Ovary (tissue), 9 donors: ENCODE data around the gene SDK1. TPM values are rescaled to one million over a fixed set of nuclear protein-coding genes. Genes with fewer than 3 reads are reported as not detected.

Source experiments
- DNase-seq, 5 donors: peaks; one replicate each; pipeline ENCODE4 v3.0.0-alpha.2; 2019 to 2020
- H3K27ac ChIP-seq, 2 donors: fragments of 200-600 bp; one replicate each; pipeline versions ENCODE4 v1.5.1 to v1.8.0; 2019 to 2022
- H3K27me3 ChIP-seq: fragments of 200-600 bp; one replicate; pipeline ENCODE4 v1.8.0; 2022
- H3K36me3 ChIP-seq: fragments of 200-600 bp; sonication (generic); one replicate; pipeline ENCODE4 v1.5.1; 2019
- H3K4me1 ChIP-seq: one replicate; pipeline ENCODE4 v1.8.1; 2013; ENCODE audit warnings: mild to moderate bottlenecking, moderate library complexity; ENCODE audit not compliant: insufficient read depth
- H3K4me3 ChIP-seq: fragments of 200-600 bp; sonication (generic); one replicate; pipeline ENCODE4 v1.5.1; 2017
- H3K9me3 ChIP-seq, 2 donors: fragments of 200-600 bp in 1 of 2; sonication (generic) in 1 of 2; one replicate each; pipeline versions ENCODE4 v1.5.1 to v1.8.1; 2013 to 2019; ENCODE audit warnings: mild to moderate bottlenecking in 1 of 2, moderate library complexity in 1 of 2
- EP300 ChIP-seq: sonication (generic); formaldehyde crosslinking; IDR thresholded peaks from one replicate; pipeline ENCODE4 v1.6.1; 2017; ENCODE audit warnings: antibody characterized with exemption
- POLR2A ChIP-seq: fragments of 450-650 bp; IDR thresholded peaks from one replicate; pipeline ENCODE4 v1.6.1; 2017; ENCODE audit warnings: antibody characterized with exemption, mild to moderate bottlenecking, moderate library complexity
- WGBS, 3 donors: extraction: QIAGEN DNeasy Blood & Tissue Kit in 1 of 3; methylation state at CpG; one replicate each; pipeline versions ENCODE4 v1.1.5 to v1.1.7; 2013 to 2017; 5-methylcytosine and 5-hydroxymethylcytosine counted together
- intact Hi-C, 4 donors: fragments of 100-400 bp; cut with DNase I; formaldehyde crosslinking; loops; one replicate each; pipeline versions ENCODE4 v1.11.0 to v1.15.1; 2022 to 2023
- polyA plus RNA-seq, 2 donors: library from polyadenylated mRNA; stranded (reverse); fragments of 200-250 nt in 1 of 2; fragments of 350-450 nt in 1 of 2; fragmentation: Illumina TruSeq in 1 of 2; extraction: RNeasy Lipid Tissue Mini Kit (QIAGEN cat#74804) in 1 of 2; gene quantifications; one replicate each; pipeline ENCODE4 v1.2.3, GENCODE V29; 2013 to 2014
- total RNA-seq, 7 donors: library from RNA; depleted of rRNA in 2 of 7; stranded (reverse); fragments of >200 nt in 2 of 7; fragmentation: NEBNext Ultra II Directional in 3 of 7; extraction: Animal tissue kit (Norgen Biotek cat#: 25700) in 3 of 7; gene quantifications; one replicate each; pipeline versions ENCODE4 v1.1.0 to v1.2.4, GENCODE V29; 2016 to 2023
- TF ChIP-seq, protein P1 (sequence below), 3 donors: fragments of 450-650 bp in 2 of 3; fragments of 200-600 bp in 1 of 3; IDR thresholded peaks; one replicate each; pipeline versions ENCODE4 v1.5.1 to v1.8.0; 2016 to 2022; ENCODE audit warnings: antibody characterized with exemption in 3 of 3, mild to moderate bottlenecking in 1 of 3
- donor health status: DM: no; HTN: no; CAD: no; lungs with moderate emphysema.
- donor health status: DM: no; HTN: no; CAD: no.
- donor health status: Bipolar disorder and iron deficiency.
- donor health status: DM: yes; HTN: yes; CAD: no.
- donor health status: DM: no; HTN: no; CAD: no.
- donor health status: DM: yes; HTN: yes; CAD: no.

SDK1 gene
- total and polyA plus RNA-seq, 9 donors = 1.2 to 13.3 (median 4.4) TPM

DNA sequence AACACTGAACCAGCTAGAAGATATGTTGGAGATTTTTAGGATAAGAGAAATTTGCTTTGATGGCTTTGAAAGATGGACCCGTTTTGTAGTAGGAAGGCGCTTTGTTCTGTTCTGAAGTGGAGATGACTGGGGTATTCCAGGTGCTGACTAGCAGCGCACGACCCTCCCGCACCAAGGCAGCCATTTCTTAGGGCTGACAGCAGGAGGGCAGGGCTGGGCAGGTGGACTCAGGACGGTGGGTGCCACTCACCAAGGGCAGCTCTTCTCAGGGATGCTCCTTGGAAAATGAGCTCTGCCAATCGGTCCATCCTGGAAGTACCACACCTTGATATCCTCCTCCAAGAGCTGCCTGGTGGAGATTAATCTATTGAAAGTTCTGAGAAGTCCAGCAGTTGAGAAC lies 917.4 kb downstream of the SDK1 start:
- no peak overlapping the region for H3K27ac ChIP-seq
- no peak for DNase-seq
- no peaks in the 10 kb centered on the region for H3K36me3 ChIP-seq
- no peak for TF ChIP-seq POLR2A
- TF ChIP-seq EP300 = no peak
- TF ChIP-seq, protein P1, sequence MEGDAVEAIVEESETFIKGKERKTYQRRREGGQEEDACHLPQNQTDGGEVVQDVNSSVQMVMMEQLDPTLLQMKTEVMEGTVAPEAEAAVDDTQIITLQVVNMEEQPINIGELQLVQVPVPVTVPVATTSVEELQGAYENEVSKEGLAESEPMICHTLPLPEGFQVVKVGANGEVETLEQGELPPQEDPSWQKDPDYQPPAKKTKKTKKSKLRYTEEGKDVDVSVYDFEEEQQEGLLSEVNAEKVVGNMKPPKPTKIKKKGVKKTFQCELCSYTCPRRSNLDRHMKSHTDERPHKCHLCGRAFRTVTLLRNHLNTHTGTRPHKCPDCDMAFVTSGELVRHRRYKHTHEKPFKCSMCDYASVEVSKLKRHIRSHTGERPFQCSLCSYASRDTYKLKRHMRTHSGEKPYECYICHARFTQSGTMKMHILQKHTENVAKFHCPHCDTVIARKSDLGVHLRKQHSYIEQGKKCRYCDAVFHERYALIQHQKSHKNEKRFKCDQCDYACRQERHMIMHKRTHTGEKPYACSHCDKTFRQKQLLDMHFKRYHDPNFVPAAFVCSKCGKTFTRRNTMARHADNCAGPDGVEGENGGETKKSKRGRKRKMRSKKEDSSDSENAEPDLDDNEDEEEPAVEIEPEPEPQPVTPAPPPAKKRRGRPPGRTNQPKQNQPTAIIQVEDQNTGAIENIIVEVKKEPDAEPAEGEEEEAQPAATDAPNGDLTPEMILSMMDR (IDR thresholded peaks at IDR 0.05) = no peak
- peaks cover 4% of the 10 kb centered on the region for H3K4me1 ChIP-seq
- no peaks in the 10 kb centered on the region for H3K27me3 ChIP-seq
- intact Hi-C loops = no loop called here
- no peaks in the 10 kb centered on the region for H3K9me3 ChIP-seq
- 93 to 96% (median 95%) methylated on average over 7 of the region's 7 CpGs for WGBS, 3 donors
- H3K4me3 ChIP-seq = no peak overlapping the region

DNA sequence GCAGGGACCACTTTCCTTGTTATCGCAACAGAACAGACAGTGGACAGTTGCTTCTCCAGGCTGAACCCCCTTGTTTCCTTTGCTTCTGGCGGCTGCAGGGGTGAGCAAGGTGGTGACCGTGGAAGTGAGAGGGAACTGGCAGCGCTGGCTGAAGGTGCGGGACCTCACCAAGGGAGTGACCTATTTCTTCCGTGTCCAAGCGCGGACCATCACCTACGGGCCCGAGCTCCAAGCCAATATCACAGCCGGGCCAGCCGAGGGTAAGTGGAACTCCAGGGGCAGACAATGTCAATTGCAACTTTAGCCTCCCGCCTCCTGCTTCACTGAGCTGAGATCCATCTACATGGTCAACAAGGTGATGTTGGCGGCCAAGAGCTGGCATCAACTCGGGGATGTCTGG lies 919.0 kb downstream of the SDK1 start:
- no peaks in the 10 kb centered on the region for H3K27me3 ChIP-seq
- H3K4me3 ChIP-seq = no peak overlapping the region
- no peak overlapping the region for H3K27ac ChIP-seq
- no peaks in the 10 kb centered on the region for H3K9me3 ChIP-seq
- H3K4me1 ChIP-seq = peaks cover 4% of the 10 kb centered on the region
- WGBS, 3 donors = 86 to 95% (median 91%) methylated on average over 15 of the region's 15 CpGs
- intact Hi-C loops = no loop called here
- DNase-seq = no peak
- H3K36me3 ChIP-seq = no peaks in the 10 kb centered on the region
- TF ChIP-seq POLR2A (no peak), EP300 (no peak)
- TF ChIP-seq, protein P1 (IDR thresholded peaks at IDR 0.05) = no peak

DNA sequence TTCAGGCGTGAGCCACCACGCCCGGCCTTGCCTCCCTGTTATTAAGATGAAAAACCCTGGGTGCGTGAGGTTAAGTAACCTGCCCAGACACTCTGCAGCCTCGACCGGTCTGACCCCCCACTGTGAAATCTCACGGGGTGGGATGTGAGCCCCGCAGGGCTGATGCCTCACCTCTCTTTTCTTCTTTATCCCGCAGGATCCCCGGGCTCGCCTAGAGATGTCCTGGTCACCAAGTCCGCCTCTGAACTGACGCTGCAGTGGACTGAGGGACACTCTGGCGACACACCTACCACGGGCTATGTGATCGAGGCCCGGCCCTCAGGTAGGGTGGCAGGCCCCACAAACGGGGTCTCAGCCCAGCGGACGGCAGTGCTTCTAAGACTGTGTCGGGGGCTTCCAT lies 920.0 kb downstream of the SDK1 start:
- intact Hi-C loops = no loop called here

DNA sequence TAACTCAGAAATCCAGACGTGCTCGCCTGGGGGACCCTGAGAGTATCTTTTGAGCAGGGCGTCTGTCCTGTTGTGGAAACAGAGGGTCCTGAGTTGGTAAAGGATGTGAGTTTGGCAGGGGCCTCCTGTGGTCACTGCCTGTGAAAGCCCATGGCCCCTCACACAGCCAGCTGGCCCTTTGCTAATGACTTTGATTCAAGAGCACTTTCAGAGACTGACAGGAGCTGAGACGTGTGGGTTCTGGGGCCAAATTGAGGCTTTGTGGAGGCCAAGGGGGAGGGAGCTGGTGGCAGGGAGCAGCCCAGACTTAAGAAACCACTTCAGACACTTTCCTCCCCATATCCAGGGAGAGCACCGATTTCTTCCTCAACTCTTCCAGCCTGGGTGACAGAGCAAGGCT lies 921.6 kb downstream of the SDK1 start:
- no peaks in the 10 kb centered on the region for H3K9me3 ChIP-seq
- TF ChIP-seq POLR2A = no peak
- TF ChIP-seq, protein P1 (IDR thresholded peaks at IDR 0.05) = no peak
- H3K36me3 ChIP-seq = no peaks in the 10 kb centered on the region
- DNase-seq = no peak
- no peak overlapping the region for H3K4me3 ChIP-seq
- H3K4me1 ChIP-seq = no peaks in the 10 kb centered on the region
- intact Hi-C loops = no loop called here
- WGBS, 3 donors = 85 to 88% (median 86%) methylated on average over 5 of the region's 5 CpGs
- H3K27me3 ChIP-seq = no peaks in the 10 kb centered on the region
- H3K27ac ChIP-seq = no peak overlapping the region

More for the DNA sequence above, 920.0 kb downstream of the SDK1 start:
- Histone ChIP-seq H3K36me3 (no peaks in the 10 kb centered on the region), H3K4me1 (no peaks in the 10 kb centered on the region), H3K27ac (no peak overlapping the region), H3K9me3 (no peaks in the 10 kb centered on the region), H3K27me3 (no peaks in the 10 kb centered on the region), H3K4me3 (no peak overlapping the region)
- no peak for DNase-seq
- TF ChIP-seq, protein P1 (IDR thresholded peaks at IDR 0.05) = no peak
- TF ChIP-seq EP300 (no peak), POLR2A (no peak)
- 90 to 92% (median 92%) methylated on average over 21 of the region's 21 CpGs for WGBS, 3 donors

DNA sequence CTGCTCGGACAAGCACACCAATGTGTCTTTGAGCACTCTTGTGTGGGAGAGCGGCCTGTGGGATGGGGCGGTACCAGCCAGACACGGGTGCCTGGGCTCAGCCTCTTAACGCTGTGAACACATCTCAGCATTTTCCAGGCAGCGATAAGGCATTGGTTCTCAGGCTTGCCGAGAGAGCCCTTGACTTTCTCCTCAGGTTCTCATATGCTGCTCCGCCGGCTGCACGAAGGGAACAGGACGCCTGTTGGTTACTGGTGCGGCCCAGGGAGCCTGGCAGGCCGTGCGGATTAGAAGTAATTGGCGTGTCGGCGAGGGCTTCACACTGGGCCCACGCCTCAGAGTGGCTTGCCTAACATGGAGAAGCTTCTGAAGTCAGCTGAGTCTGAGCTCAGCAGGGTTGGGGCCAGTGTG lies 924.3 kb downstream of the SDK1 start:
- Histone ChIP-seq H3K9me3 (no peaks in the 10 kb centered on the region), H3K27me3 (no peaks in the 10 kb centered on the region), H3K36me3 (no peaks in the 10 kb centered on the region), H3K27ac (no peak overlapping the region), H3K4me3 (no peak overlapping the region), H3K4me1 (peaks cover 1% of the 10 kb centered on the region)
- TF ChIP-seq POLR2A (no peak), EP300 (no peak)
- TF ChIP-seq, protein P1 (IDR thresholded peaks at IDR 0.05) = no peak
- 92 to 94% (median 93%) methylated on average over 18 of the region's 18 CpGs for WGBS, 3 donors
- no peak for DNase-seq
- intact Hi-C loops = no loop called here
